MM.1S (cell line): ENCODE data around the gene ALX3.
"Not testable (repeated sequence)": the region's sequence is repeated elsewhere in the genome, so short reads cannot be mapped to it uniquely, and the experiment has no call there.

ENCODE experiments used
- DNase-seq: peaks from one replicate; pipeline ENCODE4 v3.0.0-alpha.2; 2015
- H2AFZ ChIP-seq: fragments of 300-600 bp; sonication (generic); 2 replicates; pipeline ENCODE4 v1.6.0; 2016; ENCODE audit warnings: antibody characterized with exemption, low read length
- H3F3A ChIP-seq: fragments of 300-600 bp; sonication (generic); 2 replicates; pipeline ENCODE4 v1.6.1; 2016; ENCODE audit warnings: mild to moderate bottlenecking, antibody characterized with exemption, low read length, moderate library complexity, mixed read lengths; ENCODE audit not compliant: insufficient read depth
- H3K27ac ChIP-seq: fragments of 300-600 bp; sonication (generic); 2 replicates; pipeline ENCODE4 v1.5.1; 2016; ENCODE audit warnings: mild to moderate bottlenecking, low read length
- H3K27me3 ChIP-seq: fragments of 300-600 bp; sonication (generic); replicated peaks from 2 replicates; pipeline ENCODE4 v1.6.0; 2016; ENCODE audit warnings: low read length; ENCODE audit not compliant: insufficient read depth
- H3K36me3 ChIP-seq: fragments of 300-600 bp; sonication (generic); replicated peaks from 2 replicates; pipeline ENCODE4 v1.6.1; 2016; ENCODE audit warnings: mild to moderate bottlenecking, low read length, mixed read lengths; ENCODE audit not compliant: insufficient read depth
- H3K4me1 ChIP-seq: fragments of 300-600 bp; sonication (generic); 2 replicates; pipeline ENCODE4 v1.6.1; 2016; ENCODE audit warnings: low read length, mixed read lengths
- H3K4me2 ChIP-seq: fragments of 300-600 bp; sonication (generic); 2 replicates; pipeline ENCODE4 v1.6.0; 2016; ENCODE audit warnings: low read depth, low read length
- H3K4me3 ChIP-seq: fragments of 300-600 bp; sonication (generic); 2 replicates; pipeline ENCODE4 v1.5.1; 2016; ENCODE audit warnings: low read length, mixed read lengths
- H3K79me2 ChIP-seq: fragments of 300-600 bp; sonication (generic); 2 replicates; pipeline ENCODE4 v1.6.1; 2016; ENCODE audit warnings: mixed run types, low read length, mixed read lengths
- H3K9ac ChIP-seq: fragments of 300-600 bp; sonication (generic); 2 replicates; pipeline ENCODE4 v1.6.1; 2016; ENCODE audit warnings: low read length, mixed read lengths
- H3K9me2 ChIP-seq: fragments of 300-600 bp; sonication (generic); replicated peaks from 2 replicates; pipeline ENCODE4 v1.6.1; 2016; ENCODE audit warnings: mild to moderate bottlenecking, low read length, mixed read lengths; ENCODE audit not compliant: insufficient read depth
- H3K9me3 ChIP-seq: fragments of 300-600 bp; sonication (generic); replicated peaks from 2 replicates; pipeline ENCODE4 v1.6.1; 2016; ENCODE audit warnings: mild to moderate bottlenecking, low read length, mixed read lengths; ENCODE audit not compliant: insufficient read depth
- H4K20me1 ChIP-seq: fragments of 300-600 bp; sonication (generic); 2 replicates; pipeline ENCODE4 v1.6.1; 2016; ENCODE audit warnings: mild to moderate bottlenecking, low read length, moderate library complexity, mixed read lengths; ENCODE audit not compliant: insufficient read depth
- CTCF ChIP-seq: fragments of 300-600 bp; sonication (generic); IDR thresholded peaks from 2 replicates; pipeline ENCODE4 v1.5.1; 2016; ENCODE audit warnings: antibody characterized with exemption, low read length, mixed read lengths
- EZH2 ChIP-seq: fragments of 300-600 bp; sonication (generic); optimal IDR thresholded peaks from 2 replicates; pipeline ENCODE3; 2017; ENCODE audit warnings: low read depth, mild to moderate bottlenecking, antibody characterized with exemption, low read length, mixed read lengths
- EZH2phosphoT487 ChIP-seq: fragments of 300-600 bp; sonication (generic); IDR thresholded peaks from 2 replicates; pipeline ENCODE4 v1.6.1; 2018; ENCODE audit warnings: antibody characterized with exemption, low read length

The ALX3 gene

GRCh38 chr1:110083061-110083865 lies 12.8 kb upstream of the ALX3 start:
- Histone ChIP-seq H3K4me3 (peak overlapping the region; percentile 56), H2AFZ (no peak overlapping the region), H3F3A (no peaks in the 10 kb centered on the region), H3K27me3 (peaks cover 18% of the 10 kb centered on the region), H3K27ac (no peak overlapping the region), H3K9me2 (no peaks in the 10 kb centered on the region), H3K9ac (no peak overlapping the region), H3K36me3 (no peaks in the 10 kb centered on the region), H4K20me1 (no peaks in the 10 kb centered on the region), H3K4me1 (no peaks in the 10 kb centered on the region), H3K79me2 (no peaks in the 10 kb centered on the region), H3K9me3 (no peaks in the 10 kb centered on the region), H3K4me2 (peak overlapping the region; percentile 86; the same call in 1 of the 2 replicates)
- no peak for DNase-seq
- TF ChIP-seq EZH2phosphoT487: no peak
- no peak for TF ChIP-seq CTCF
- no peak for TF ChIP-seq EZH2

- TF ChIP-seq EZH2: no peak
- no peak for TF ChIP-seq CTCF
- no peak for TF ChIP-seq EZH2phosphoT487
- Histone ChIP-seq H4K20me1 (no peaks in the 10 kb centered on the region), H3K36me3 (no peaks in the 10 kb centered on the region), H3K4me1 (no peaks in the 10 kb centered on the region), H3F3A (no peaks in the 10 kb centered on the region), H3K4me2 (no peak overlapping the region), H3K27me3 (peaks cover 18% of the 10 kb centered on the region), H3K9me3 (no peaks in the 10 kb centered on the region), H3K9me2 (no peaks in the 10 kb centered on the region), H3K79me2 (no peaks in the 10 kb centered on the region), H3K4me3 (no peak overlapping the region), H3K27ac (no peak overlapping the region), H2AFZ (no peak overlapping the region), H3K9ac (no peak overlapping the region)
- no peak for DNase-seq
These were observed 12.0 kb upstream of the ALX3 start for GRCh38 chr1:110082477-110082876.

- Histone ChIP-seq H3K4me3 (no peak overlapping the region), H2AFZ (no peak overlapping the region), H3K9me2 (no peaks in the 10 kb centered on the region), H3K27me3 (peaks cover 18% of the 10 kb centered on the region), H3K79me2 (no peaks in the 10 kb centered on the region), H3K4me2 (no peak overlapping the region), H4K20me1 (no peaks in the 10 kb centered on the region), H3K4me1 (no peaks in the 10 kb centered on the region), H3K36me3 (no peaks in the 10 kb centered on the region), H3K27ac (no peak overlapping the region), H3K9ac (no peak overlapping the region), H3K9me3 (no peaks in the 10 kb centered on the region), H3F3A (no peaks in the 10 kb centered on the region)
- DNase-seq: no peak
- TF ChIP-seq EZH2 (no peak), CTCF (no peak), EZH2phosphoT487 (no peak)
These were observed 10.6 kb upstream of the ALX3 start for GRCh38 chr1:110081061-110081460.

GRCh38 chr1:110079995-110080394 lies 9.5 kb upstream of the ALX3 start:
- H3K27me3 ChIP-seq, H4K20me1 ChIP-seq, H3K9me3 ChIP-seq, H3K4me3 ChIP-seq, H3K36me3 ChIP-seq, H3K27ac ChIP-seq, H3F3A ChIP-seq, DNase-seq, H2AFZ ChIP-seq, H3K4me2 ChIP-seq, H3K4me1 ChIP-seq, H3K79me2 ChIP-seq, H3K9me2 ChIP-seq, H3K9ac ChIP-seq: not testable (repeated sequence)
